GM20000 (cell line): ENCODE data around the gene SLC5A2.

Experiments used
- DNase-seq: peaks from one replicate; pipeline ENCODE4 v3.0.0; 2012; ENCODE audit warnings: low spot score
- CTCF ChIP-seq: IDR thresholded peaks from 2 replicates; pipeline ENCODE4 v1.5.1; 2012; ENCODE audit warnings: mild to moderate bottlenecking, control low read depth; ENCODE audit errors: extremely low read depth, missing control alignments

SLC5A2 gene

GRCh38 chr16:31470615-31471014 lies 12.3 kb upstream of the SLC5A2 start:
- no peak for TF ChIP-seq CTCF
- DNase-seq: no peak

GRCh38 chr16:31471241-31471874 lies 11.6 kb upstream of the SLC5A2 start:
- no peak for DNase-seq
- no peak for TF ChIP-seq CTCF

GRCh38 chr16:31471875-31472708 lies 10.8 kb upstream of the SLC5A2 start, which contains the start of gene TGFB1I1:
TSS of gene TGFB1I1 (plus strand) at chr16:31472152. CDS start at chr16:31472189, 37 bp downstream.
- peak; percentile 67 for DNase-seq

GRCh38 chr16:31472709-31473203 lies 10.2 kb upstream of the SLC5A2 start:
- peak; percentile 67 for DNase-seq
- TF ChIP-seq CTCF: no peak

More at GRCh38 chr16:31471875-31472708, 10.8 kb upstream of the SLC5A2 start, which contains the start of gene TGFB1I1:
- no peak for TF ChIP-seq CTCF

- TF ChIP-seq CTCF: no peak
- DNase-seq: no peak
Observed at GRCh38 chr16:31473264-31473984, 9.5 kb upstream of the SLC5A2 start.

- no peak for TF ChIP-seq CTCF
Observed at GRCh38 chr16:31474173-31474714, 8.7 kb upstream of the SLC5A2 start.

More at GRCh38 chr16:31474173-31474714, 8.7 kb upstream of the SLC5A2 start:
- DNase-seq: no peak
